HepG2 (cell line): Measurements from ENCODE around the gene SRSF3. TPM values are rescaled to one million over a fixed set of nuclear protein-coding genes. Genes with fewer than 3 reads are reported as not detected.
A peak's percentile ranks its signal among the peaks of the same experiment; 100 is the strongest.

Source experiments
- MXD1 ChIP-seq: sonication (generic); formaldehyde crosslinking; IDR thresholded peaks from 2 replicates; pipeline ENCODE4 v1.4.0; 2020; ENCODE audit warnings: mild to moderate bottlenecking, missing genetic modification reagents
- PHB2 ChIP-seq: fragments of 450-650 bp; IDR thresholded peaks from 2 replicates; pipeline ENCODE4 v1.6.1; 2018; ENCODE audit not compliant: partially characterized antibody
- SNRNP70 ChIP-seq: fragments of 200-400 bp; formaldehyde crosslinking; IDR thresholded peaks from 2 replicates; pipeline ENCODE4 v1.6.1; 2017; ENCODE audit warnings: mild to moderate bottlenecking, low read depth, low read length, moderate library complexity
- ZBTB26 ChIP-seq: IDR thresholded peaks from 2 replicates; pipeline ENCODE4 v1.6.1; 2016; ENCODE audit warnings: missing compliant biosample characterization, missing genetic modification reagents, borderline replicate concordance
- ZFP37 ChIP-seq: sonication (generic); formaldehyde crosslinking; IDR thresholded peaks from 2 replicates; pipeline ENCODE4 v1.4.0; 2020; ENCODE audit warnings: missing genetic modification reagents, borderline replicate concordance
- ZNF235 ChIP-seq: sonication (generic); formaldehyde crosslinking; IDR thresholded peaks from 2 replicates; pipeline ENCODE4 v1.8.1; 2023; ENCODE audit warnings: mild to moderate bottlenecking, missing genetic modification reagents, borderline replicate concordance
- ZNF280D ChIP-seq: sonication (generic); formaldehyde crosslinking; IDR thresholded peaks from 2 replicates; pipeline ENCODE4 v1.5.1; 2020; ENCODE audit warnings: mild to moderate bottlenecking, missing genetic modification reagents
- polyA plus RNA-seq, 8 experiments: library from polyadenylated mRNA; depleted of rRNA in 3 of 8; stranded (reverse) in 7 of 8; unstranded in 1 of 8; fragments of >200 nt; fragmentation: Illumina TruSeq in 4 of 8; extraction: Trizol in 4 of 8; gene quantifications; 2 replicates each; pipeline versions ENCODE4 v1.2.1 to v1.2.3, GENCODE V29; 2011 to 2016; ENCODE audit warnings: low read depth in 4 of 8, missing spikeins in 1 of 8, mixed read lengths in 1 of 8; ENCODE audit not compliant: insufficient read depth in 1 of 8
- total RNA-seq, 5 experiments: library from RNA; depleted of rRNA; stranded (reverse); fragments of >200 nt; fragmentation: Illumina TruSeq; extraction: Trizol; gene quantifications; 2 replicates each; pipeline ENCODE4 v1.2.3, GENCODE V29; 2016; ENCODE audit warnings: low read depth in 1 of 5

The SRSF3 gene
- total and polyA plus RNA-seq, 2 of the 13 experiments (the other 11 are each of a cell fraction or from before 2014, with no cell fraction given) = 206 to 684 TPM

GRCh38 chr6:36571122-36572043 lies 22.8 kb upstream of the SRSF3 start (continued):
- TF ChIP-seq MXD1 (CRISPR knock-in tag) (no peak), ZBTB26 (no peak), ZNF235 (no peak), PHB2 (no peak), SNRNP70 (no peak), ZNF280D (peak; percentile 90; the same call in 1 of the 2 replicates), ZFP37 (CRISPR knock-in tag) (no peak)
- TF ChIP-seq, all 625 proteins: peak for 8
